GM12801 (cell line): Measurements from ENCODE around the gene CCDC107.

Experiments
- CTCF ChIP-seq: IDR thresholded peaks from one replicate; pipeline ENCODE4 v1.5.1; 2011; ENCODE audit warnings: control low read depth; ENCODE audit not compliant: insufficient read length; ENCODE audit errors: extremely low read depth

Gene CCDC107

GRCh38 chr9:35616681-35617459 is 41.2 kb upstream of the CCDC107 start:
- no peak for TF ChIP-seq CTCF

GRCh38 chr9:35617548-35617947 is 40.5 kb upstream of the CCDC107 start:
- TF ChIP-seq CTCF, result no peak

- no peak for TF ChIP-seq CTCF
These were observed 39.8 kb upstream of the CCDC107 start, which contains the start of gene CD72 for GRCh38 chr9:35618325-35618727. CD72 (minus strand) TSS chr9:35618413; CDS start chr9:35618303, 110 bp downstream.

- no peak for TF ChIP-seq CTCF
These were observed 39.0 kb upstream of the CCDC107 start for GRCh38 chr9:35618854-35619799.

- no peak for TF ChIP-seq CTCF
These were observed 38.3 kb upstream of the CCDC107 start for GRCh38 chr9:35619800-35620158.

GRCh38 chr9:35627575-35627974 is 30.5 kb upstream of the CCDC107 start:
- no peak for TF ChIP-seq CTCF

GRCh38 chr9:35628389-35628991 is 29.6 kb upstream of the CCDC107 start:
- TF ChIP-seq CTCF, result no peak
